Smooth muscle cell (in vitro differentiated cells): ENCODE results near the gene ITM2B. TPM values are rescaled to one million over a fixed set of nuclear protein-coding genes. Genes with fewer than 3 reads are reported as not detected.

Experiments used
- DNase-seq: peaks from one replicate; lab custom pipeline; 2025; ENCODE audit not compliant: unreplicated experiment; lab: John Stamatoyannopoulos, UW
- H2AFZ ChIP-seq: fragments of 200-600 bp; sonication (generic); 2 replicates; pipeline ENCODE4 v1.6.0; 2016; ENCODE audit warnings: antibody characterized with exemption, low read depth, mild to moderate bottlenecking
- H3F3A ChIP-seq: fragments of 200-600 bp; sonication (generic); 2 replicates; pipeline ENCODE4 v1.6.0; 2017; ENCODE audit warnings: antibody characterized with exemption, low read depth
- H3K27ac ChIP-seq: fragments of 200-600 bp; sonication (generic); 2 replicates; pipeline ENCODE4 v1.5.1; 2016; ENCODE audit warnings: low read depth, mild to moderate bottlenecking
- H3K27me3 ChIP-seq: fragments of 200-600 bp; sonication (generic); 2 replicates; pipeline ENCODE4 v1.6.1; 2016; ENCODE audit warnings: low read depth, mild to moderate bottlenecking
- H3K36me3 ChIP-seq: fragments of 200-600 bp; sonication (generic); 2 replicates; pipeline ENCODE4 v1.5.1; 2016; ENCODE audit warnings: low read depth
- H3K4me1 ChIP-seq: fragments of 200-600 bp; sonication (generic); 2 replicates; pipeline ENCODE4 v1.5.1; 2016; ENCODE audit warnings: low read depth
- H3K4me2 ChIP-seq: fragments of 200-600 bp; sonication (generic); 2 replicates; pipeline ENCODE4 v1.6.0; 2016; ENCODE audit warnings: mild to moderate bottlenecking
- H3K4me3 ChIP-seq: fragments of 200-600 bp; sonication (generic); 2 replicates; pipeline ENCODE4 v1.5.1; 2016; ENCODE audit warnings: mild to moderate bottlenecking
- H3K79me2 ChIP-seq: fragments of 200-600 bp; sonication (generic); 2 replicates; pipeline ENCODE4 v1.6.0; 2016; ENCODE audit warnings: low read depth, mild to moderate bottlenecking
- H3K9ac ChIP-seq: fragments of 200-600 bp; sonication (generic); 2 replicates; pipeline ENCODE4 v1.6.0; 2016; ENCODE audit warnings: low read depth
- H3K9me3 ChIP-seq: fragments of 200-600 bp; sonication (generic); replicated peaks from 2 replicates; pipeline ENCODE4 v1.5.1; 2016; ENCODE audit warnings: low read depth
- H4K20me1 ChIP-seq: fragments of 200-600 bp; sonication (generic); 2 replicates; pipeline ENCODE4 v1.6.0; 2016; ENCODE audit warnings: low read depth
- WGBS: methylation state at CpG from one replicate; pipeline ENCODE4 v1.1.7; 2016; ENCODE audit warnings: low lambda C conversion rate; 5-methylcytosine and 5-hydroxymethylcytosine counted together
- polyA plus RNA-seq: library from polyadenylated mRNA; unstranded; fragments of >200 nt; fragmentation: Nextera tagmentation; extraction: Ambion mirVana; gene quantifications from 2 replicates; pipeline ENCODE4 v1.2.1, GENCODE V29; 2016
- total RNA-seq: library from RNA; depleted of rRNA; stranded (reverse); fragments of >200 nt; gene quantifications from 2 replicates; pipeline ENCODE4 v1.2.3, GENCODE V29; 2014
- TF ChIP-seq, protein P1 (sequence below): fragments of 200-600 bp; sonication (generic); IDR thresholded peaks from 2 replicates; pipeline ENCODE4 v1.5.1; 2017; ENCODE audit warnings: borderline replicate concordance, mild to moderate bottlenecking, antibody characterized with exemption; ENCODE audit not compliant: insufficient read depth, poor library complexity, severe bottlenecking

ITM2B gene
- total and polyA plus RNA-seq, 2 experiments from 2014 or later = 397 to 557 TPM

GRCh38 chr13:48266150-48266549 lies 33.1 kb downstream of the ITM2B start:
- TF ChIP-seq, protein P1, sequence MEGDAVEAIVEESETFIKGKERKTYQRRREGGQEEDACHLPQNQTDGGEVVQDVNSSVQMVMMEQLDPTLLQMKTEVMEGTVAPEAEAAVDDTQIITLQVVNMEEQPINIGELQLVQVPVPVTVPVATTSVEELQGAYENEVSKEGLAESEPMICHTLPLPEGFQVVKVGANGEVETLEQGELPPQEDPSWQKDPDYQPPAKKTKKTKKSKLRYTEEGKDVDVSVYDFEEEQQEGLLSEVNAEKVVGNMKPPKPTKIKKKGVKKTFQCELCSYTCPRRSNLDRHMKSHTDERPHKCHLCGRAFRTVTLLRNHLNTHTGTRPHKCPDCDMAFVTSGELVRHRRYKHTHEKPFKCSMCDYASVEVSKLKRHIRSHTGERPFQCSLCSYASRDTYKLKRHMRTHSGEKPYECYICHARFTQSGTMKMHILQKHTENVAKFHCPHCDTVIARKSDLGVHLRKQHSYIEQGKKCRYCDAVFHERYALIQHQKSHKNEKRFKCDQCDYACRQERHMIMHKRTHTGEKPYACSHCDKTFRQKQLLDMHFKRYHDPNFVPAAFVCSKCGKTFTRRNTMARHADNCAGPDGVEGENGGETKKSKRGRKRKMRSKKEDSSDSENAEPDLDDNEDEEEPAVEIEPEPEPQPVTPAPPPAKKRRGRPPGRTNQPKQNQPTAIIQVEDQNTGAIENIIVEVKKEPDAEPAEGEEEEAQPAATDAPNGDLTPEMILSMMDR = no peak
- Histone ChIP-seq H3K4me3 (no peak overlapping the region), H4K20me1 (peaks cover 5% of the 10 kb centered on the region), H3K36me3 (peaks cover 13% of the 10 kb centered on the region), H3K9me3 (no peaks in the 10 kb centered on the region), H3K27me3 (no peaks in the 10 kb centered on the region), H3K4me2 (no peak overlapping the region), H2AFZ (no peak overlapping the region), H3K9ac (no peak overlapping the region), H3K27ac (no peak overlapping the region), H3F3A (no peaks in the 10 kb centered on the region), H3K79me2 (no peaks in the 10 kb centered on the region), H3K4me1 (no peaks in the 10 kb centered on the region)
- no peak for DNase-seq

- no peaks in the 10 kb centered on the region for H3K9me3 ChIP-seq
- H3K4me3 ChIP-seq = no peak overlapping the region
- H3K36me3 ChIP-seq = peaks cover 8% of the 10 kb centered on the region
- H3K4me1 ChIP-seq = no peaks in the 10 kb centered on the region
- DNase-seq = no peak
- H3K27ac ChIP-seq = no peak overlapping the region
- WGBS = 80% methylated on average over 2 of the region's 2 CpGs
- TF ChIP-seq, protein P1 = no peak
- no peak overlapping the region for H3K9ac ChIP-seq
- peaks cover 5% of the 10 kb centered on the region for H4K20me1 ChIP-seq
- H3K4me2 ChIP-seq = no peak overlapping the region
- H3K27me3 ChIP-seq = no peaks in the 10 kb centered on the region
- H2AFZ ChIP-seq = no peak overlapping the region
- H3F3A ChIP-seq = no peaks in the 10 kb centered on the region
- no peaks in the 10 kb centered on the region for H3K79me2 ChIP-seq
Observed at GRCh38 chr13:48266701-48267639, 34.0 kb downstream of the ITM2B start.

DNA sequence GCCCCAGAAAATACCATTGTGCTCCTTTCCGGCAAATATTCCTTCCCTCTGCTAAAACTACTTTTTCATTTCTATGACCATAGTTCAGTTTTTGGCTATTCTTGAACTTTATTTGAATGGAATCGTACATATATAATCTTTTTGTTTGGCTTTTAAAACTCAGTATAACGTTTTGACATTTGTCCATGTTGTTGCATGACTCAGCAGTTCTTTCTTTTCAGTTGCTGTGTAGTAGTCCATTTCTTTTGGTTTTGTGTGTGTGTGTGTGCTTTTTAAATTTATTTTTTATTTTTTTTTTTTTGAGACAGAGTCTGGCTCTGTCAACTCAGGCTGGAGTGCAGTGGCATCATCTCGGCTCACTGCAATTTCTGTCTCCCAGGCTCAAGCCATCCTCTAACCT lies 35.0 kb downstream of the ITM2B start:
- Histone ChIP-seq H3F3A (no peaks in the 10 kb centered on the region), H4K20me1 (peaks cover 5% of the 10 kb centered on the region), H3K79me2 (no peaks in the 10 kb centered on the region), H3K9me3 (no peaks in the 10 kb centered on the region), H3K36me3 (no peaks in the 10 kb centered on the region), H3K27me3 (no peaks in the 10 kb centered on the region), H3K9ac (no peak overlapping the region), H3K4me3 (no peak overlapping the region), H2AFZ (no peak overlapping the region), H3K4me1 (no peaks in the 10 kb centered on the region), H3K4me2 (no peak overlapping the region), H3K27ac (no peak overlapping the region)
- TF ChIP-seq, protein P1 = no peak
- WGBS = 95% methylated on average over 4 of the region's 4 CpGs
- DNase-seq = no peak

- Histone ChIP-seq H3K4me3 (no peak overlapping the region), H3K79me2 (no peaks in the 10 kb centered on the region), H4K20me1 (no peaks in the 10 kb centered on the region), H3K9me3 (no peaks in the 10 kb centered on the region), H3K4me1 (no peaks in the 10 kb centered on the region), H3K36me3 (no peaks in the 10 kb centered on the region), H3F3A (no peaks in the 10 kb centered on the region), H3K27me3 (peaks cover 12% of the 10 kb centered on the region), H2AFZ (no peak overlapping the region), H3K9ac (no peak overlapping the region), H3K27ac (no peak overlapping the region), H3K4me2 (no peak overlapping the region)
- TF ChIP-seq, protein P1 = no peak
- 90% methylated on average over 4 of the region's 4 CpGs for WGBS
- DNase-seq = no peak
Observed at GRCh38 chr13:48273346-48273745, 40.3 kb downstream of the ITM2B start.
